ENCODE measurements around the gene TCF12.

GRCh38 chr15:57190208-57190607, 271.8 kb downstream of the TCF12 start:
- TF ChIP-seq ZNF274 (IDR thresholded peaks at IDR 0.05; ENCODE audit: low read depth, low read length) (no peak), YY1 (IDR thresholded peaks at IDR 0.05; ENCODE audit: insufficient read depth, insufficient read length) (no peak)
